NCI-H1930 (cell line): Measurements from ENCODE around the gene RFX1.

Experiments used
- DNase-seq, 2 experiments: peaks; one replicate each; lab custom pipeline; 2025; lab: John Stamatoyannopoulos, UW

Gene RFX1

GRCh38 chr19:13996928-13997630 lies 9.0 kb downstream of the RFX1 start:
- no peak for DNase-seq

DNA sequence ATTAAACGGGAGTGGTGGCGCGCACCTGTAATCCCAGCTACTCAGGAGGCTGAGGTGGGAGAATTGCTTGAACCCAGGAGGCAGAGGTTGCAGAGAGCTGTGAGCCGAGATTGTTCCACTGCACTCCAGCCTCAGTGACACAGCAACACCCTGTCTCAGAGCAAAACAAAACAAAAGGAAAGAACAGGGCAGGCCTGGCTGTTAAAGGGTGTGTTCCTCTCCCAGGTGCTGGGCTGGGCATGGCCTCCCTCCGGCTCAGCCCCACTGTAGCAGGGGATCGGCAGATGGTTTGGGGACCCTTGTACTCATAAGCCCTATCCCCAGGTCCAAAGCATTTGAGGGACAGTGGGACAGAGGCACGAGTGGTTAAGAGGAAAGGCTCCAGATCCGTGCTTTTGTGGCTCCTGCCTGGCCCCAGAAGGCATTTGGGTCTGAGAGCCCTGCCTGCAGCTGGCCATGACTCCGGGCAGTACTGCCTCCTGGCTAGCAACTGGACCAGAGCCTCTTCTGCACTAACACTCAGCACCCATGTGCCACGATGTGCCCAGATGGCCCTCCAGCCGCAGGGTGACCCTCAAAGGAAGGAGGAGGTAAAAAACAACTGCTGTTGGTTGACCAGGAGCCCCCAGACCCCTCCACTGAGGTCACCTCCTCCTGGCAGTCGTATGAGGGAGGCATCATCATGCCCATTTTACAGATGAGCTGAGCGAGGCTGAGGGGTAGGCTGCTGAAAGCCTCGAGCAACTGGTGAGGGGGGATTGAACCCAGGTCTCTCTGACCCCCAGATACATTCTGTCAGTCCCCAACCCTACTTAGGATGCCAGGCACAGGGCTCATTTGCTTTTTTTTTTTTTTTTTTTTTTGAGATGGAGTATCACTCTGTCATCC lies 10.0 kb downstream of the RFX1 start:
- DNase-seq, result no peak

GRCh38 chr19:13995017-13995728 lies 10.9 kb downstream of the RFX1 start:
- DNase-seq, result no peak

DNA sequence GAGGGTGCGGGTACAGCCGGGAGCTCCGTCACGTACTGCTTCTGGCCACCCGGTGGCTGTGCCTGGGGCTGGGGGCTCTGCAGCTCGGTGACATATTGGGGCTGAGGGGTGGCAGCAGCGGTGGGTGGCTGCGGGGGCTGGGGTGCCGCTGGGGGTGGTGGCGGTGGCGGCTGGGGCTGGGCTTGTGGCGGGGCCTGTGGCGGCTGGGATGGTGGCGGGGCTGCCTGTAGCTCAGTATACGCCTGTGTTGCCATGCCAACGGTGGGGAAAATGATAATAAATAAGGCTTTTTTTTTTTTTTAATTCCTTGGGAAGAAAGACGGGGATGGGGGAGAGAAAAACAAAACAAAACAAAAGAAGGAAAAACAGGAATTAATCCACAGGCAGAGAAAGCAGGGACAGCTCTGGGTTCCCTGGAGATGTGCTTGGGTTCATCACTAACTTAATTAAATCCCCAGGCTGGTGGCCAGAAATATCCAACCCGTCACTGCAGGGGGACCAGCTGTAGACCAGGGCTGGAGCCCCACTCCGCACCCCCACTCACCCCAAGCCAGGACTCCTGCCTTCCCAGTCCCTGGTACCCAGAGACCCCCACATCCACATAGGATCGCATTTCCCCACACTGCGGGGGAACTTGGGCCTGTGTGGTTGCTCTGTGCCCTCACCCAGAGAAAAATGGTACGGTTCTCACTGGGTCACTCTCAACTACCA lies 12.4 kb downstream of the RFX1 start:
- DNase-seq, result no peak

DNA sequence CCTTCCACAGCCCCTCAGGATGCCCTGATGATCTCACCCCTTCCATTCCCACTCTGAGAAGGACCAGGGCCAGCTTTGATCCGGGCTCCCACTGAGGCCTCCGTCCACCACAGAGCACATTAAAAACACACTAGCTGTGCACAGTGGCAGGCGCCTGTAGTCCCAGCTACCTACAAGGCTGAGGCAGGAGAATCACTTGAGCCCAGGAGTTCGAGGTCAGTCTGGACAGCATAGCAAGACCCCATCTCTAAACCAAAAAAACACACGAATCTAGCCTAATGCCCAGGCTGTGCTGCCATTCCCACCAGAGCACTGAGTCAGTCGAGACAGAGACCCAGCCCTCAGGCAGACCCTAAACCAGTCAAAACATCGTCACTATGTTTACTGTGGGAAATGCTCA lies 14.1 kb downstream of the RFX1 start:
- DNase-seq, result no peak

GRCh38 chr19:13990085-13990484 lies 16.0 kb downstream of the RFX1 start:
- DNase-seq, result no peak

- no peak for DNase-seq
These were observed 16.6 kb downstream of the RFX1 start for GRCh38 chr19:13989487-13989886.

GRCh38 chr19:13987101-13987890 lies 18.8 kb downstream of the RFX1 start:
- no peak for DNase-seq

- DNase-seq, result no peak
These were observed 19.7 kb downstream of the RFX1 start for GRCh38 chr19:13986348-13986904.

- DNase-seq, result no peak
These were observed 20.3 kb downstream of the RFX1 start for GRCh38 chr19:13985771-13986347.

- DNase-seq, result no peak
These were observed 21.0 kb downstream of the RFX1 start for GRCh38 chr19:13984875-13985741.

DNA sequence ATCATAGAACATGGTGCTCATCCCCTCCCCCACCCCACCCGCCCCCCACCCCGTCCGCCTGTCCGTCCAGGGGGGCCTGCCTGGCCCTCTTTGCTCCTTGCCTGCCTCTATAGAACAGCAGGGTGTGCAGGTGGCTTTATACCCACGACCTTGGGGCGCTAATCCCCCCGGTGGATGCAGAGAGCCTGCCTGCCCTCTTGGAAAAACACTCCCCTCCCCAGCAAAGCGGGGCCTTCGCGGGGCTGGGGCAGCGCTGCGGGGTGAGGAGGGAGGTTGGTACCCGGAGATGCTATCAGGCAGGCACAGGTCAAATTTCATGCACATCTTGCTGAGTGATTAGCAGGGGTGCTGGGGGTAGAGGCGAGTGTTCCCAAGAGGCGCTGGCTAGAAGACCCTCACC lies 21.9 kb downstream of the RFX1 start:
- DNase-seq, result no peak

DNA sequence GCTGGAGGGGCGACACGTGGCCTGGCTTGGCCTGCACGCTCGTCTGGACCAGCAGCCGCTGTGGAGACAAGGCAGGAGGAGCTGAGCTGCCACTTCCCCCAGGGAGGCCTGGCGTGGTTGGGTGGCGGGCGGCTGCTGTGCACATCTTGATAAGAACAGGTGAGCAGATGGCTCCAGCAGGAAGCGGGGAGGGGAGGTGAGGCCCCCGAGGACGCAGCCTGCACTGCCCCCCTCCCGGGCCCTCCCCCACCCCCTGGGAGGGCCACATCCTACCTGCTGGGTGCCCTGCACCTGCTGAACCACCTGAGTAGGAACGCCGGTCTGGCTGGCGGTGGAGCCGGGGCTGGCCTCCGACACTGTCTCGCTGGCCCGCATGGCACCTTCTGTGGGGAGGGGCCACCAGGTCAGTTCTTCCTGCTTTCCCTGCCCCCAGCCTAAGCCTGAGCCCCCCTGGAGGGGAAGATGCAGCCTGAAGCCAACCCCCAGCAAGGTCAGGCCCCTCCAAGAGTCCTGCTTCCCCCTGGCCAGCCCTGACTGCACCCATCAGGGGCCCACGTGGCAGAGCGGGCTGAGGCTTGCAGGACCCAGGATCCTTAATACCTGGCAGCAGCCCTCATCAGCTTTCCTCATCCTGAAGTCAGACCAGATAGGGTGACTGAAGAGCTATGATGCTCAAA lies 22.8 kb downstream of the RFX1 start:
- no peak for DNase-seq

DNA sequence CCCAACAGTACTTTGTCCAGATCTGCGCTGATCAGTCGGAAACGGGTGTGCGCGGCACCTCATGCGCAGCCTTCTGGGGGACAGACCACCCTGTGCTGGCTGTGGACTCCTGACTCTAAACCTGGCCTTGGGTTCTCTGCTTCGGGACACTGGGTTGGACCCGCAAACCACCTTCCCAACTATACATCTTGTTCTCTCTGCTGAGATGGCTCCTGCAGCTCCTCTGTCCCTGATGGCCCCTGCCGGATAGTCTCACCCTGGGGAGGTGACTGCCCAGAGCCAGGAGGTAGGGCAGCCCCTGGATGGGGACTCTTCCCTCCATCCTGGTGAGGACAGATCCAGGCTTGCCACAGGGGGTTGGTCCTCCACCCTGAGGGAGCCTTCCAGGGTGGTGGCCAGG lies 23.3 kb downstream of the RFX1 start:
- DNase-seq, result no peak

GRCh38 chr19:13981988-13982501 lies 24.1 kb downstream of the RFX1 start:
- no peak for DNase-seq

- no peak for DNase-seq
These were observed 24.7 kb downstream of the RFX1 start for GRCh38 chr19:13981467-13981866.

- no peak for DNase-seq
These were observed 25.1 kb downstream of the RFX1 start for GRCh38 chr19:13981021-13981420.

GRCh38 chr19:13980340-13980739 lies 25.8 kb downstream of the RFX1 start:
- no peak for DNase-seq

GRCh38 chr19:13979686-13980085 lies 26.4 kb downstream of the RFX1 start:
- no peak for DNase-seq
